Aorta (tissue), 5 donors: ENCODE results near the gene M1AP. TPM values are rescaled to one million over a fixed set of nuclear protein-coding genes. Genes with fewer than 3 reads are reported as not detected.

Source experiments
- ATAC-seq: fragments of 200-7000 bp; cut with Tn5 transposase; one replicate; pipeline ENCODE4 v1.9.1; 2022; ENCODE audit warnings: moderate library complexity; ENCODE audit not compliant: low FRiP score
- DNase-seq, 2 donors: peaks; one replicate each; pipeline ENCODE4 v3.0.0-alpha.2; 2020
- H3K27ac ChIP-seq, 2 donors: one replicate each; pipeline ENCODE4 v1.5.1; 2013; ENCODE audit warnings: low read length in 2 of 2, mild to moderate bottlenecking in 2 of 2, moderate library complexity in 2 of 2, control low read depth in 1 of 2, inconsistent platforms in 1 of 2, low read depth in 1 of 2
- H3K27me3 ChIP-seq, 2 donors: one replicate each; pipeline ENCODE4 v1.6.1; 2013; ENCODE audit warnings: control low read depth in 1 of 2, low read length in 1 of 2, mild to moderate bottlenecking in 1 of 2, moderate library complexity in 1 of 2; ENCODE audit not compliant: insufficient read depth in 2 of 2, control insufficient read depth in 1 of 2
- H3K36me3 ChIP-seq, 2 donors: one replicate each; pipeline ENCODE4 v1.6.1; 2013; ENCODE audit warnings: control low read depth in 1 of 2, low read length in 1 of 2, mild to moderate bottlenecking in 1 of 2; ENCODE audit not compliant: insufficient read depth in 2 of 2, control insufficient read depth in 1 of 2
- H3K4me1 ChIP-seq, 2 donors: one replicate each; pipeline ENCODE4 v1.6.1; 2013; ENCODE audit warnings: low read length in 2 of 2, control low read depth in 1 of 2, mild to moderate bottlenecking in 1 of 2, moderate library complexity in 1 of 2; ENCODE audit not compliant: insufficient read depth in 2 of 2, control insufficient read depth in 1 of 2
- H3K4me3 ChIP-seq, 2 donors: one replicate each; pipeline ENCODE4 v1.5.1; 2013; ENCODE audit warnings: low read length in 2 of 2, control low read depth in 1 of 2, mild to moderate bottlenecking in 1 of 2
- H3K9me3 ChIP-seq: one replicate; pipeline ENCODE4 v1.6.1; 2013; ENCODE audit warnings: mild to moderate bottlenecking, low read length; ENCODE audit not compliant: control insufficient read depth
- WGBS, 2 donors: extraction: QIAGEN DNeasy Blood & Tissue Kit; methylation state at CpG; one replicate each; pipeline ENCODE4 v1.1.7; 2013; 5-methylcytosine and 5-hydroxymethylcytosine counted together
- intact Hi-C, 2 donors: fragments of 100-400 bp; cut with DNase I; formaldehyde crosslinking; loops; one replicate each; pipeline versions ENCODE4 v1.14.2 to v1.15.0; 2022
- polyA plus RNA-seq, 2 donors: library from polyadenylated mRNA; stranded (reverse); fragments of 200-250 nt; gene quantifications; one replicate each; pipeline ENCODE4 v1.2.3, GENCODE V29; 2013
- total RNA-seq, 2 donors: library from RNA; stranded (reverse); fragmentation: NEBNext Ultra II Directional; extraction: Animal tissue kit (Norgen Biotek cat#: 25700); gene quantifications; one replicate each; pipeline ENCODE4 v1.2.1, GENCODE V29; 2021
- donor health status: healthy with polysubstance abuse.
- donor health status: Bipolar disorder and iron deficiency.
- donor health status: DM: no; HTN: no; CAD: no.
- donor health status: DM: no; HTN: no; CAD: no.
- donor health status: DM: yes; HTN: yes; CAD: no.

Gene M1AP
- total and polyA plus RNA-seq, 4 donors, result 1.3 TPM; not detected in 3

- 78 to 79% methylated on average over 5 of the region's 5 CpGs for WGBS, 2 donors
- Histone ChIP-seq H3K4me3 (no peak overlapping the region), H3K36me3 (no peaks in the 10 kb centered on the region), H3K27ac (no peak overlapping the region), H3K27me3 (peaks cover 0 to 2% of the 10 kb centered on the region in 2 donors), H3K4me1 (no peaks in the 10 kb centered on the region), H3K9me3 (no peaks in the 10 kb centered on the region)
- ATAC-seq (no peak), DNase-seq (no peak)
- intact Hi-C loops, result no loop called here
These were observed 28.4 kb downstream of the M1AP start for GRCh38 chr2:74619651-74620297.

- DNase-seq (no peak), ATAC-seq (no peak)
- intact Hi-C loops, result no loop called here
- Histone ChIP-seq H3K27ac (no peak overlapping the region), H3K9me3 (no peaks in the 10 kb centered on the region), H3K4me1 (no peaks in the 10 kb centered on the region), H3K27me3 (peaks cover 0 to 2% of the 10 kb centered on the region in 2 donors), H3K36me3 (no peaks in the 10 kb centered on the region), H3K4me3 (no peak overlapping the region)
- 75 to 77% methylated on average over 6 of the region's 6 CpGs for WGBS, 2 donors
These were observed 29.6 kb downstream of the M1AP start for GRCh38 chr2:74618410-74619083.

GRCh38 chr2:74617122-74617521 is 31.0 kb downstream of the M1AP start:
- Histone ChIP-seq H3K27me3 (peaks cover 0 to 2% of the 10 kb centered on the region in 2 donors), H3K4me1 (no peaks in the 10 kb centered on the region), H3K36me3 (no peaks in the 10 kb centered on the region), H3K9me3 (no peaks in the 10 kb centered on the region), H3K27ac (no peak overlapping the region), H3K4me3 (no peak overlapping the region)
- WGBS, 2 donors, result 79 to 80% methylated on average over 3 of the region's 3 CpGs
- intact Hi-C loops, result no loop called here
- DNase-seq (no peak), ATAC-seq (no peak)

GRCh38 chr2:74606927-74607326 is 41.2 kb downstream of the M1AP start:
- WGBS, 2 donors, result 60 to 68% methylated on average over 5 of the region's 5 CpGs
- intact Hi-C loops, result no loop called here
- Histone ChIP-seq H3K27me3 (peaks cover 0 to 8% of the 10 kb centered on the region in 2 donors), H3K27ac (no peak overlapping the region), H3K4me1 (no peaks in the 10 kb centered on the region), H3K9me3 (peaks cover 3% of the 10 kb centered on the region), H3K36me3 (no peaks in the 10 kb centered on the region), H3K4me3 (no peak overlapping the region)
- ATAC-seq (no peak), DNase-seq (no peak)

- intact Hi-C loops, result no loop called here
- peaks cover 3% of the 10 kb centered on the region for H3K9me3 ChIP-seq
- ATAC-seq, result no peak
- 70 to 74% methylated on average over 7 of the region's 7 CpGs for WGBS, 2 donors
- H3K27ac ChIP-seq, result no peak overlapping the region
- H3K36me3 ChIP-seq, result no peaks in the 10 kb centered on the region
- no peak for DNase-seq
- H3K27me3 ChIP-seq, result peaks cover 0 to 6% of the 10 kb centered on the region in 2 donors
- no peaks in the 10 kb centered on the region for H3K4me1 ChIP-seq
- H3K4me3 ChIP-seq, result no peak overlapping the region
These were observed 44.7 kb downstream of the M1AP start for GRCh38 chr2:74603282-74604000.

- ATAC-seq (no peak), DNase-seq (no peak)
- intact Hi-C loops, result no loop called here
- no peaks in the 10 kb centered on the region for H3K36me3 ChIP-seq
- H3K4me3 ChIP-seq, result no peak overlapping the region
- WGBS, 2 donors, result 54 to 55% methylated on average over 1 of the region's 1 CpG
- H3K27me3 ChIP-seq, result peaks cover 0 to 6% of the 10 kb centered on the region in 2 donors
- no peaks in the 10 kb centered on the region for H3K4me1 ChIP-seq
- no peak overlapping the region for H3K27ac ChIP-seq
- peaks cover 3% of the 10 kb centered on the region for H3K9me3 ChIP-seq
These were observed 45.4 kb downstream of the M1AP start for GRCh38 chr2:74602586-74603281.

DNA sequence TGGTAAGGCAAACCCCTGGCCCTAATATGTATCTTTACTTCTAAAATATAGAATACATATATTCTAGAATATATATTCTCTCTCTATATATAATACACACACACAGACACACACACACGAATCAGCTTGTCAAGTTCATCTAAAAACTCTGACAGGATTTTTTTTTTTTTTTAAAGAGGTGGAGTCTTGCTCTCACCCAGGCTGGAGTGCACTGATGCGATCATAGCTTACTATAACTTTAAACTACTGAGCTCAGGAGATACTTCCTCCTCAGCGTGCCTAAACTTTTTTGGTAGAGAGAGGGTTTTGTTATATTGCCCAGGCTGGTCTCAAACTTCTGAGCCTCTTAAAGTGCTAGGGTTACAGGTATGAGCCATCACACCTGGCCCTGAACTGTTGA is 48.5 kb downstream of the M1AP start:
- Histone ChIP-seq H3K4me3 (no peak overlapping the region), H3K27me3 (peaks cover 0 to 6% of the 10 kb centered on the region in 2 donors), H3K36me3 (no peaks in the 10 kb centered on the region), H3K27ac (no peak overlapping the region), H3K9me3 (peaks cover 3% of the 10 kb centered on the region), H3K4me1 (no peaks in the 10 kb centered on the region)
- WGBS, 2 donors, result 42 to 47% methylated on average over 3 of the region's 3 CpGs
- intact Hi-C loops, result no loop called here
- DNase-seq (no peak), ATAC-seq (no peak)

GRCh38 chr2:74597410-74597809 is 50.7 kb downstream of the M1AP start:
- DNase-seq (no peak), ATAC-seq (no peak)
- Histone ChIP-seq H3K27ac (no peak overlapping the region), H3K4me3 (no peak overlapping the region), H3K9me3 (no peaks in the 10 kb centered on the region), H3K4me1 (no peaks in the 10 kb centered on the region), H3K36me3 (no peaks in the 10 kb centered on the region), H3K27me3 (no peaks in the 10 kb centered on the region)
- intact Hi-C loops, result no loop called here
- 23 to 32% methylated on average over 1 of the region's 1 CpG for WGBS, 2 donors
